ENCODE data around the gene CYP2A13.

DNA sequence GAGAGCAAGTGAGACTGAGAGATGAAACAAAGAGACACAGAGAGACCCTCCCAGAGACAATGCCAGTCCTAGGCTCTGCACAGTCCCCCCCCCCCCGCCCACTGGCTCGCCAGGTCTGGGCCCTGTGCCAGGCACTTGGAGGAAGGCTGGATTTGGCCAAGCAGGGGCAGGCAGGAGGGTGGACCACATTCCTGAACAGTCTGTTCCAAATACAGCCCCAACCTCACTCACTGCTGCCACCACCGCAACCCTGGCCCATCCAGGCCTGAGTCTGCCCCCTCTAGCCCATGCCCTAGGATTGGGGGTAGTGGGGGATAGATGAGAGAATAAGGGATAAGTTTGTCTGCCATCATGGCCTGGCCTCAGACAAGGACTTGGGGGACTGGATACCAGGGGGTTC is 45.0 kb downstream of the CYP2A13 start:
- TF ChIP-seq CTCF (optimal IDR thresholded peaks at IDR 0.05 in 1 of 3, IDR thresholded peaks at IDR 0.05 in 1 of 3, conservative IDR thresholded peaks at IDR 0.05 in 1 of 3; ENCODE audit: extremely low read depth in 1 of 3, insufficient read depth in 2 of 3, low read length in 3 of 3): no peak
- TF ChIP-seq EZH2 (IDR thresholded peaks at IDR 0.05; ENCODE audit: low read length): no peak

Measured in keratinocyte (primary cell).